Occipital lobe (tissue), 2 donors: Measurements from ENCODE around the gene OSBP2. TPM values are rescaled to one million over a fixed set of nuclear protein-coding genes. Genes with fewer than 3 reads are reported as not detected.

Source experiments
- DNase-seq: peaks from one replicate; lab custom pipeline; 2025; lab: John Stamatoyannopoulos, UW
- total RNA-seq: library from RNA; depleted of rRNA; stranded (reverse); fragments of >200 nt; gene quantifications from one replicate; pipeline ENCODE4 v1.2.3, GENCODE V29; 2014

OSBP2 gene
- total RNA-seq, 1 donor from 2014 or later, result 27.0 TPM

- DNase-seq, result no peak
These were observed 143.4 kb downstream of the OSBP2 start for GRCh38 chr22:30838111-30838510.

- DNase-seq, result no peak
These were observed 146.6 kb downstream of the OSBP2 start for GRCh38 chr22:30841273-30841672.

- no peak for DNase-seq
These were observed 148.6 kb downstream of the OSBP2 start for GRCh38 chr22:30843245-30843644.

GRCh38 chr22:30847583-30847982, 152.9 kb downstream of the OSBP2 start:
- DNase-seq, result no peak

- DNase-seq, result no peak
These were observed 160.6 kb downstream of the OSBP2 start for GRCh38 chr22:30855266-30855665.

- no peak for DNase-seq
These were observed 161.2 kb downstream of the OSBP2 start for GRCh38 chr22:30855677-30856518.

GRCh38 chr22:30856741-30857502, 162.2 kb downstream of the OSBP2 start:
- no peak for DNase-seq

- DNase-seq, result no peak
These were observed 163.1 kb downstream of the OSBP2 start for GRCh38 chr22:30857791-30858190.

GRCh38 chr22:30858976-30859713, 164.5 kb downstream of the OSBP2 start:
- DNase-seq, result no peak

GRCh38 chr22:30859714-30860095, 165.0 kb downstream of the OSBP2 start:
- DNase-seq, result no peak

GRCh38 chr22:30860176-30861105, 165.8 kb downstream of the OSBP2 start:
- DNase-seq, result no peak

- DNase-seq, result no peak
These were observed 166.5 kb downstream of the OSBP2 start for GRCh38 chr22:30861131-30861530.

GRCh38 chr22:30861688-30862552, 167.2 kb downstream of the OSBP2 start:
- no peak for DNase-seq

GRCh38 chr22:30863081-30863833, 168.6 kb downstream of the OSBP2 start:
- DNase-seq, result peak; percentile 48

- DNase-seq, result no peak
These were observed 170.1 kb downstream of the OSBP2 start for GRCh38 chr22:30864441-30865420.

GRCh38 chr22:30865656-30866055, 171.0 kb downstream of the OSBP2 start:
- DNase-seq, result no peak

- DNase-seq, result no peak
These were observed 171.5 kb downstream of the OSBP2 start for GRCh38 chr22:30866216-30866615.

- DNase-seq, result no peak
These were observed 172.2 kb downstream of the OSBP2 start for GRCh38 chr22:30866811-30867271.
